GM18907 (cell line): Measurements from ENCODE around the gene FAM237A.

Source experiments
- ATAC-seq: cut with Tn5 transposase; IDR thresholded peaks from one replicate; pipeline ENCODE4 v1.9.1; 2021; ENCODE audit warnings: mild to moderate bottlenecking, moderate library complexity; ENCODE audit not compliant: unreplicated experiment

Gene FAM237A

DNA sequence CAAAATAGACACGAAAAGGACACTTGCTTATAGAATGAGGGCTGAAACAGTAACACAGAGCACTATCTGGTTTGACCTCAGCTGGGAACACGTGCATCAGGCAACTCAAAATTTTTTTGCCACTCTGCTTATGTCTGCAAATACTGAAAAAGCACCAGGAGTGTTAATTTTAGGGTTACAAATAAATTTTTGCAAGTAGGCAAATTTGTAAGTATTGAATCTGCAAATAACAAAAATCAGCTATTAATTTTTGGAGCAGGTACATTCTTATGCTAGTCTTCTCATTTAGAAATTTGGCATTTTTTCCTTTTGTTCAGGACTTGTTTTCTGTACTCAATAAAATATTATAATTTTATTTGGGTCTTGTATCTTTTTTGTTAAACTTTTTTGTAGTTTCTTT lies 46.2 kb downstream of the FAM237A start:
- no peak for ATAC-seq

DNA sequence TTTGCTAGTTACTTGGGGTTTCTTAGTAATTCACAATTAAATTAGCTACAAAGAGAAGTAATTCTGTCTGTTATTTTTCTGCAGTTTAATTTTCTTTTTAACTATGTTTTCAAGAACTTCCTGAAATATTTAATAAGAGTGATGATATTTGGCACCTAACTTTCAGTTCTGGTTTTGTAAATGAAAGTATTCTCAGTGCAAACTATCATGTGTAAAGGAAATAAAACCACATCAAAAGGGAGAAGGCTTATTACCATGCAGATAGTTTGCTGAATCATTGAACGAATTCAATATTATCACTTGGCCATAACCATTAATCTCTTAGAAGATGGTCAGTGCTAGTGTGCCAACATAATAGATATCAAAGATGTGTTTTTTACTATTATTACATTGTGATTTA lies 46.7 kb downstream of the FAM237A start:
- no peak for ATAC-seq

DNA sequence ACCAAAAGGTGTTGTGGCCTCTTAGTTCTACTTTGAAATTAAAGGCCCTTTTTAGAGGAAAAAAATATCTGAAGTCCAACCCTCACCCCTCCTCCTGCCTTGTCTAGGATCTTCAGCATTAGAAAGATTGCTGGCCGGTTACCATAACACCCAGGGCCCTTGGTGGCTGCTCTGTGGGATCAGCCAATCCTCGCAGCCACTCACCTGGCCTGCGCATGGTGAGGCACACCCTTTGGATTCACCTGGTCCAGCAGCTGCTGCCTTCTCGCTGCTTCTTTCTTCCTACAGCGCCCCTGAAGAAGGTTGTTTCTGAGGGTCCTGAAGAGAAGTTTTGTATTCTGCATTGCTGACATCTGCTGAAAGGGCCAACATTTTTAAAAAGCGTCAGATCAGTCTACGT lies 50.7 kb downstream of the FAM237A start:
- no peak for ATAC-seq

DNA sequence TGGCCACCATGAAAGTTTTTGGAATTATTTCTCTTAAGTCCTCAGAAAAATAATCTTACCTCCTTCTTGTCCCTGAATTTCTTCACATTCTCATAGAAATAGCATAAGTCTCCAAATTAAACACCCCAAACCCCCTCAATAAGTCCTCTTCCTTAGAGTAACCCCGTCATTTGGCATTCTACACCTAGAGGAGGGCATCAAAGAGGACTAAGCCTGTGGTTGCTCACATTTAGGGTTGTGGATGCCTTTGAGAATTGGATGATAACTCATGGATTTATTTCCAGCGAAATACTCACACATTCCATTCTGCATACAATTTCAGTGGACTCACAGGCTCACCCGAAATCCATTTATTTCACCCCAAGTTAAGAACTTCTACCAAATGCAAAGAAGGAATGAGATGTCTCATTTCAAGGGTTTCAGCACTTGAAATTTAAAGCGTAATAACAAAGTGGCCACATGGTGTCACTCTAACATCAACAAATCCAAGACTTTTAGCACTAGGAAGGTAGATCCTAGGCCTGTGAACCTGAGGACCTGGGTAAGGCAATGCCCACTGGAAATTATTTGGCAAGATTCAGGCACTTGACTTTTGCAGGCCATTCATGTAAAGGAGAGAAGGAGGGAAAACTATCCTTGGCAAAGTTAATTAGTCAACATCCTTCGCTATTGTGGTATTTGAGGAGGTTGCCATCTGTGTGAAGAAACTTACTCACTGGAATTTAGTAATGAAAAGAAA lies 51.3 kb downstream of the FAM237A start:
- ATAC-seq: peak; percentile 73

DNA sequence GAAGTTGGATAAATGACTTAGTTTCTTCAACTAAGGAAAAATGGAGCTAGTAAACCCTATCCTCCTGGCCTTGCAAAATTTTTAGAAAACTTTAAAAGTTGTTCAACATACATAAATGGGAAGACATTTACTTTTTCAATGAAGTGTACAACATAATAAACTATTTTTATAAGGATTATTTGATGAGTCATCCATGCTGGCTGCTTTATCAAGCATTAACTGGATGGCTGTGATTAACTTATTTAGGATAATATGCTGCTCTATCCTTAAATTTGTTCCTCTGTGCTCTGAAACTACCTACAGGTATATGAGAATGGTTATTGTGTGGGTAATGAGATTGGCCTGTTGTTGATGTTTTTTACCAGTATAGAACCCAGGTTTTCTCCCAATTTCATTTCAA lies 54.6 kb downstream of the FAM237A start:
- no peak for ATAC-seq

DNA sequence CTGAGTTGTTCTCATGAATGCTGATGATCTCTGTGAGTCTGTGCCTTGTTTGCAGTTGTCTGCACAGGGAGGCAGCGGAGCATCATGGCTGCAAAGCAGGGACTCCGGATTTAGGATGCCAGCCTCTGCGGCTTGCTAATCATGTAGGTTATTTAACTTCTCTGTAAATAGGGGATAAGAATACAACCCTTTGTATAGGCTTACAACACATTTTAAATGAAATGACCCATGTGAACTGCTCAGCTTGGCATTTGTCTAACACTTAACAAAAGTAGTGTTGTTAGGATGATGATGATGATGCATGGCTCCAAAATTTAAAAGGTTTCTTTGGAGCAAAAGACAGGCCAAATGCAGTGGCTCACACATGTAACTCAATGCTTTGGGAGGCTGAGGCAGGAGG lies 56.5 kb downstream of the FAM237A start:
- ATAC-seq: no peak
